HS-27A (cell line): Measurements from ENCODE around the gene PCSK7.

Source experiments
- DNase-seq: peaks from one replicate; pipeline ENCODE4 v3.0.0-alpha.2; 2012; ENCODE audit warnings: low read depth, missing footprints

PCSK7 gene

DNA sequence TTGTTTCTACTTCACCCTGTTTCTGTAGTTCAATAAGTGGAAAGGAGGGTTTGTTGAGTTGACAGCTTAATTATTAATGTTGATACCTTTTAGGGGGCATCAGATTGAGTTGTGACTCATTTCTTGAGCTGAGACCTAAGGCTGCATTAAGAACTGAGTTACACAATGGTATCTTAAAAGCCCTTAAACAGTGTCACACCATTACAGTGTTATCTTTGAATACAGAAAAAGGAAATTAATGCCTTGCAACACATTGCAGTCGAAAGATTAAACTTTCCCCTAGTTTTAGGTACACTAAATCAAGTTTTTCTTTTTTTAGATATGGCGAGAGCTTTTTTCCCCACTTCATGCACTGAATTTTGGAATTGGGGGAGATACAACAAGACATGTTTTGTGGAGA is 71.0 kb downstream of the PCSK7 start:
- DNase-seq: no peak

GRCh38 chr11:117159892-117160291 is 72.0 kb downstream of the PCSK7 start:
- DNase-seq: no peak

DNA sequence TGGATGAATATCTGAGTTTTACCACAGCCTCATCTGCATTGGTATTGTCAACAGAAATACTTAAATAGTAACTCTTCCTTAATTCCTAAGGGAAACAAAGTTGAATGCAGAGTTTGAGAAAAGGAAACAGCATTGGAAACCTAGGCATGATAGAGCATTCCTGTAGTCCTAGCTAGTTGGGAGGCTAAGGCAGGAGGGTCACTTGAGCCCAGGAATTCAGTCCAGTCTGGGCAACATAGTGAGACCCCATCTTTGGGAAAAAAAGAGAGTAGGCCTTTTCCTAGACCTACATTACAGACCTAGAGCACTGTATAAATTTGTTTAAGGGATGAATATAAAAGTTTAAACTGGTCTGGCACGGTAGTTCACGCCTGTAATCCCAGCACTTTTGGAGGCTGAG is 74.4 kb downstream of the PCSK7 start:
- no peak for DNase-seq

DNA sequence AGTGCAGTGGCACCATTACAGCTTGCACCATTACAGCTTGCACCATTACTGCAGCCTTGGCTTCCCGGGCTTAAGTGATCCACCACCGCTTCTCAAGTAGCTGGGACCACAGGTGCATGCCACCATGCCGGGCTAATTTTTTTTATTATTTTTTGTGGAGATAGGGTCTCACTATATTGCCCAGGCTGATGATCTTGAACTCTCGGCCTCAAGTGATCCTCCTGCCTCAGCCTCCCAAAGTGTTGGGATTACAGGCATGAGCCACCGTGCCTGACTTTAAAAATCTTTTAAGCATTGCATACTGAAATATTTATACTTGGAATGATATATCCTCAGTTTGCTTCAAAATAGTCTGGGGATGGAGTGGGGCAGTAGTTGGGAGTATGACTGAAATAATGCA is 77.4 kb downstream of the PCSK7 start:
- DNase-seq: no peak
